Bronchial epithelial cell (primary cell): ENCODE results near the gene TAF4. TPM values are rescaled to one million over a fixed set of nuclear protein-coding genes. Genes with fewer than 3 reads are reported as not detected.

Source experiments
- DNase-seq: peaks from one replicate; pipeline ENCODE4 v3.0.0-alpha.2; 2010; ENCODE audit warnings: low read depth
- FAIRE-seq: peaks from 2 replicates; lab custom pipeline; 2011; peaks lifted over from hg19 to GRCh38; lab: Jason Lieb, UNC
- H3K27me3 ChIP-seq: 2 replicates; pipeline ENCODE4 v1.5.1; 2011; ENCODE audit warnings: low read length; ENCODE audit not compliant: control insufficient read depth, insufficient read depth
- H3K36me3 ChIP-seq: 2 replicates; pipeline ENCODE4 v1.5.1; 2011; ENCODE audit warnings: low read length; ENCODE audit not compliant: control insufficient read depth, insufficient read depth
- H3K4me3 ChIP-seq: 2 replicates; pipeline ENCODE4 v1.5.1; 2011; ENCODE audit warnings: mild to moderate bottlenecking, low read depth, low read length, control low read depth
- CTCF ChIP-seq: IDR thresholded peaks from 2 replicates; pipeline ENCODE4 v1.5.1; 2011; ENCODE audit warnings: mild to moderate bottlenecking, moderate library complexity, low read length, control low read depth, inconsistent platforms; ENCODE audit not compliant: insufficient read depth, severe bottlenecking
- total RNA-seq: library from RNA; depleted of rRNA; stranded (reverse); fragments of >200 nt; gene quantifications from 2 replicates; pipeline ENCODE4 v1.2.1, GENCODE V29; 2014

The TAF4 gene
- total RNA-seq, 1 donor from 2014 or later = 3.2 TPM

- H3K36me3 ChIP-seq = peaks cover 2% of the 10 kb centered on the region
- DNase-seq = no peak
- peak overlapping the region; percentile 40 for H3K4me3 ChIP-seq
- FAIRE-seq = no peak
- TF ChIP-seq CTCF = no peak
- no peaks in the 10 kb centered on the region for H3K27me3 ChIP-seq
Observed at GRCh38 chr20:62064770-62065673, 659 bp downstream of the TAF4 start.

GRCh38 chr20:62063981-62064769 lies 1.5 kb downstream of the TAF4 start:
- no peak for TF ChIP-seq CTCF
- Histone ChIP-seq H3K36me3 (peaks cover 4% of the 10 kb centered on the region), H3K4me3 (peak overlapping the region; percentile 35), H3K27me3 (no peaks in the 10 kb centered on the region)
- no peak for DNase-seq
- no peak for FAIRE-seq

GRCh38 chr20:62063315-62063980 lies 2.2 kb downstream of the TAF4 start:
- no peak for DNase-seq
- TF ChIP-seq CTCF = no peak
- peaks cover 4% of the 10 kb centered on the region for H3K36me3 ChIP-seq
- FAIRE-seq = no peak
- H3K4me3 ChIP-seq = peak overlapping the region; percentile 35
- no peaks in the 10 kb centered on the region for H3K27me3 ChIP-seq

- Histone ChIP-seq H3K27me3 (no peaks in the 10 kb centered on the region), H3K36me3 (peaks cover 4% of the 10 kb centered on the region), H3K4me3 (no peak overlapping the region)
- FAIRE-seq (no peak), DNase-seq (no peak)
- no peak for TF ChIP-seq CTCF
Observed at GRCh38 chr20:62062661-62063314, 2.9 kb downstream of the TAF4 start.

GRCh38 chr20:62061851-62062423 lies 3.7 kb downstream of the TAF4 start:
- FAIRE-seq (no peak), DNase-seq (no peak)
- peaks cover 4% of the 10 kb centered on the region for H3K36me3 ChIP-seq
- H3K27me3 ChIP-seq = no peaks in the 10 kb centered on the region
- H3K4me3 ChIP-seq = no peak overlapping the region
- TF ChIP-seq CTCF = no peak
